Fibroblast of the aortic adventitia (primary cell): Measurements from ENCODE around the gene FOXP4. TPM values are rescaled to one million over a fixed set of nuclear protein-coding genes. Genes with fewer than 3 reads are reported as not detected.
A peak's percentile ranks its signal among the peaks of the same experiment; 100 is the strongest.

Experiments used
- DNase-seq: peaks from one replicate; pipeline ENCODE4 v3.0.0-alpha.2; 2010; ENCODE audit warnings: low read depth
- H3K4me3 ChIP-seq: 2 replicates; pipeline ENCODE4 v1.5.1; 2011; ENCODE audit warnings: low read depth, mild to moderate bottlenecking, control low read depth, low read length, moderate library complexity
- total RNA-seq: library from RNA; depleted of rRNA; stranded (reverse); fragments of >200 nt; gene quantifications from 2 replicates; pipeline ENCODE4 v1.2.3, GENCODE V29; 2012; ENCODE audit warnings: low replicate concordance
- TF ChIP-seq, protein P1 (sequence below): IDR thresholded peaks from 2 replicates; pipeline ENCODE4 v1.5.1; 2011; ENCODE audit warnings: mild to moderate bottlenecking, low read length, control low read depth, inconsistent platforms; ENCODE audit not compliant: insufficient read depth

The FOXP4 gene
- total RNA-seq, 1 donor, result 2.9 TPM

DNA sequence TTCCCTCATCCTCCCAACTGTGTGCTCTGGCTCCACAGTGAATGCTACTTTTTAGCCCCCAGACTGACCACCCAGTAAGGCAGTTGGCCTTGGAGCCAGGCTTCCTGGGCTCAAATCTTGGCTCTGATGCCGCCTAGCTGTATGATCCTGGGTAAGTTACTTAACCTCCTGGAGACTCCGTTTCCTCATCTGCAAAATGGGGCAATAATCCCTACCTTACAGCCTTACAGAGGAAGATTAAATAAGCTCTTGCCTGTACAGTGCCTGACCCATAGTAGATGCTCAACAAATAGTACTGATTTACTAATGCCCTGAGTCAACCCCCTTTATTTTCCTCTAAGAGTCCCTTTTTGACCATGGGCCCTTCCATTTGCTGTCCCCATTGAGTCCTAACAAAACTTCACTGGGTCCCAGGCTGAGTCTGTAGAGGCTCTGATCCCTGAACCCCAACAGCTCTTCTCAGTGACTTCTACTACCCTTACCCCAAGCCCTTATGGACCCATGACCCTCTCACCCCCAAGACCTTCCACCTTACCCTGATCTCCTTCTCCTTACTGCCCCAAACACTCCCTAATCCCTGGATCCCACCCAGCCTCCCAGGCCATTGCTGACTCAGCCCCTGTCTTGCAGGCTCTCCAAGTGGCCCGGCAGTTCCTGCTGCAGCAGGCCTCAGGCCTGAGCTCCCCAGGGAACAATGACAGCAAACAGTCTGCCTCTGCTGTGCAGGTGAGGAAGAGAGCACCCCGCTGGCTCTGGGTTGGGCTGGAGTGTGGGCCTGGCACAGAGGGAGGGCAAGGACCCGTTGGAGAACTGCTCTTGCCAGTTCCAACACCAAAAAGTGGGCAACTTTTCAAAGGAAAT is 31.4 kb downstream of the FOXP4 start:
- DNase-seq, result peak; percentile 35
- no peak overlapping the region for H3K4me3 ChIP-seq

DNA sequence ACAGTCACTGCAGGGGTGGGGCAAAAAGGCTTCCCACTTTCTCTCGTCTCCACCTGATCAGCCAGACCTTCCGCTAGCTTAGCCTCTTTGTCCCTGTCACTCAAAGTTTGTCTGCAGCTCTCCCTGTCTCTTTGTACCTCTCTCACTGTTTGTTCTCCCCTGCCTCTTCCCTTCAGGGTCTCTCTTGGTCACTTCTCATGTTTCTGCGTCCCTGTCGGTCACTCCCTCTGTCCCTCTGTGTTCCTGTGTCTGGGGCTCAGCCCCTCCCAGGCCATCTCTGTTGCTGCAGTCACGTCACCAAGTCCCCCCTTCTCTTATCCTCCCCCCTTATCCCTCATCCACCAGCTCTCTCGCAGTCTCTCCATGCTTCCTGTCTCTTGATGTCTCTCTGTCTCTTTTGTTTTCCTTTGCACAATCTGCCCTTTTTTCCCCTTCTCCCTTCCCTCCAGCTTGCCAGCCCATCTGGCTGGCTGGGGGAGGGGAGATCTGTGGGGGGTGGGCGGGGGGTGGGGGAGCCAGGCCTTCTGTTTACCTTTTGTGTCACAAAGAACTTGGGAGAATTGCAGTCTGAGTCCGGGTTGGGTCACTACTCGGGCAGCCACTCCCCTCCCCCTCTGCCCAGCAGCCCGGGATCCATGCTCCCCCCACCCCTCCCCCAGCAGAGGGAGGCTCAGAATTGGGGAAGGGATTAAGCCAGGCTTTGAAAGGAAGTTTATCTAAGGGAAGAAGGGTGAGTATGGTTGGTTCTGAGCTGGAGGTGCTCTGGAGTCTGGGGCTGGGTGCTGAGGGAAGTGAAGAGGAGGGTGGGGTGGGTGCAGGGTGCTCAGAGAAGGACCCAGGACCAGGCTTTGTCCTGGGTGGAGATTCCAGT is 32.3 kb downstream of the FOXP4 start:
- DNase-seq, result no peak
- H3K4me3 ChIP-seq, result no peak overlapping the region
- TF ChIP-seq, protein P1, sequence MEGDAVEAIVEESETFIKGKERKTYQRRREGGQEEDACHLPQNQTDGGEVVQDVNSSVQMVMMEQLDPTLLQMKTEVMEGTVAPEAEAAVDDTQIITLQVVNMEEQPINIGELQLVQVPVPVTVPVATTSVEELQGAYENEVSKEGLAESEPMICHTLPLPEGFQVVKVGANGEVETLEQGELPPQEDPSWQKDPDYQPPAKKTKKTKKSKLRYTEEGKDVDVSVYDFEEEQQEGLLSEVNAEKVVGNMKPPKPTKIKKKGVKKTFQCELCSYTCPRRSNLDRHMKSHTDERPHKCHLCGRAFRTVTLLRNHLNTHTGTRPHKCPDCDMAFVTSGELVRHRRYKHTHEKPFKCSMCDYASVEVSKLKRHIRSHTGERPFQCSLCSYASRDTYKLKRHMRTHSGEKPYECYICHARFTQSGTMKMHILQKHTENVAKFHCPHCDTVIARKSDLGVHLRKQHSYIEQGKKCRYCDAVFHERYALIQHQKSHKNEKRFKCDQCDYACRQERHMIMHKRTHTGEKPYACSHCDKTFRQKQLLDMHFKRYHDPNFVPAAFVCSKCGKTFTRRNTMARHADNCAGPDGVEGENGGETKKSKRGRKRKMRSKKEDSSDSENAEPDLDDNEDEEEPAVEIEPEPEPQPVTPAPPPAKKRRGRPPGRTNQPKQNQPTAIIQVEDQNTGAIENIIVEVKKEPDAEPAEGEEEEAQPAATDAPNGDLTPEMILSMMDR, result no peak

More for the DNA sequence above, 31.4 kb downstream of the FOXP4 start:
- TF ChIP-seq, protein P1, result no peak

DNA sequence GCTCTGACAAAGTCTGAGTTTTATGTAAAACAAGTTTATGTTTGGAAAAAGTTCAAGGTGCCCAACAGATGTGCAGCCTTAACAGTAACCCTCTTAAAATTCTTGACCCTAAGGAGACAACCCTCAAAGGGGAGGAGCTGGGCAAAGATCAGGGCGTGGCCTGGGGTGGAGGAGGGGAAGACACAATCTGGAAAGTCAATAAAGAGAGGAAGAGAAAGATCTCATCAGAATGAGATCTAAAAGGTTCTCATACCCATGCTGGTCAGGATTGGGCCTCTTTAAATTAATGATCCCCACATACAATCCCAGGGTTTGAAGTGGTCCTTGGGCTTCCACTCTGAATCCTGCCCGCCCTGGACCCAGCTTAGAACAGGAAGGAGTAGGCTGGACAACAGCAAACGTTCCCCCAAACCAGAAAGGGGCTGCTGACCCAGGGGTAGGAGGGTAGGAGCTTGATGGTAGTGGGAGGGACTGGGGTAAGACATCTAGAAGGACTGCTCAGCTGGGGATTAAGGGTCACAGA is 33.0 kb downstream of the FOXP4 start:
- DNase-seq, result no peak
- TF ChIP-seq, protein P1, result no peak
- no peak overlapping the region for H3K4me3 ChIP-seq

DNA sequence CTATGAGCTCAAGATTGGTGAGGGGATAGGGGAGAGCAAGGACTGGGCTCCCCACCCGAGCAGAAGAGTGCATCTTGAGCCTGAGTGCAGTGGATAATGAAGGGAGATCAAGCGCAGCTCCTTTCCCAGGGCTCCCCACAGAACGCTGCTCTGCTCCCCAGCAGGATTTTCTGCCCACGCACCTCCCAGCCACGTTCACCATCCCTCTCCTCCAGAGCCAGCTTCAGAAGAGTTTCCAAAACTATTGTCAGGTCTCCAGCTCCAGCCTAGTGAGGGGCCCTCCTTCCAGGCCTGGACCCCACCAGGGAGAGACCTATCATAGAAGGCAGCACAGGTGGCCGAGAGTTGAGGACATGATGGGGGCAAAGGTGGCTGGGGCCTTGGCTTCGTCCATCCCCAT is 34.5 kb downstream of the FOXP4 start:
- TF ChIP-seq, protein P1, result no peak
- DNase-seq, result no peak
- no peak overlapping the region for H3K4me3 ChIP-seq

DNA sequence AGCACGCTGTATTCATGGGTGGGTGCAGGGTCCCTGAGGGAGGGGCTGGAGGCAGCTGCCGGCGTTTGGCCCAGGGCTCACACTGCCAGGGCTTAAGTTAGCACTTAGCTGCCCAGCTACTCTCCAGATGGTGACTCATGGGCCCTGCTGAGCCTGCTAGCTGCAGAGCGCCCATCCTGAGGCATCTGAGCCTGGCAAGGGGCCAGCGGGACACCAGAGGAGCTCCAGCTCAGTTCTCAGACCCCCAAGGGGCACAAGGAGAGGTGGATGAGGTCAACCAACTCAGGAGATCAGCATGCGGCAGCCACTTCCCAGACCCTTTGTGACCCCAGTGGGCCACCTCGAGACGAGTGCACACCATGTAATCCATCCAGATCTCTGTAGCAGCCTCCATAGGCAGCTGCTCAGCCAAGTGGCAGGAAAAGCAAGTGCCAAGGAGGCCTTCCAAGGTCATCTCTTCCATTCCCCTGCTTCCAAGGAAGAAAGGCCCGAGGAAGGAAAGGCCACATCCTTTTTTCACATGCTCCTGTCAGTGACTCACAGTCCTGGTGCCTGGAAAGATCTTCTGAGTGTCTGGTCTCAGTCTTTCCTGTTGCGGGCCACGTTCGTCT is 35.3 kb downstream of the FOXP4 start:
- no peak overlapping the region for H3K4me3 ChIP-seq
- TF ChIP-seq, protein P1, result no peak
- peak; percentile 75 for DNase-seq

DNA sequence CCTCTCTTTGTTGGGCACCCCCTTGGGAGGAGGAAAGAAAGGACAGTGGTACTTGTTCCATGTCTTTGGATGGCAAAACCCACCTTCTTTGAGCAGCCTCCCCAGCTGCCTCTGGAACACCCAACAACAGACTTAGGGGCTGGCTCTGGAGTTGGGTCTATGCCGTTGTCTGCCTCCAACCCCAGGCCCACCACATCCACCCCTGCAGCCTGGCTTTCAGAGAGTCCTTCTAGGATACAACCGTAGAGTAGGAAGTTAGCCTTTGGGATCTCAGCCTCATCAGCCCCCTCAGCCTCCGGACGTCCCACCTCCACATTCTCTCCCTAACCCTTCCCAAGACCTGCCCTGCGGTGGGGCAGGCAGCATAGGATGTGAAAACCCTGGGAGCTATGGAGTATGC is 36.4 kb downstream of the FOXP4 start:
- DNase-seq, result no peak
- TF ChIP-seq, protein P1, result no peak
- H3K4me3 ChIP-seq, result no peak overlapping the region
